OCI-LY1 (cell line): ENCODE results near the gene CD83.

ENCODE experiments used
- H2AFZ ChIP-seq: fragments of 200-600 bp; sonication (generic), shearing (Covaris generic); 2 replicates; pipeline ENCODE4 v1.6.0; 2014; ENCODE audit warnings: antibody characterized with exemption, mild to moderate bottlenecking, low read length
- H3F3A ChIP-seq: fragments of 200-600 bp; sonication (generic), shearing (Covaris generic); 2 replicates; pipeline ENCODE4 v1.6.0; 2014; ENCODE audit warnings: mild to moderate bottlenecking, antibody characterized with exemption, low read length, moderate library complexity; ENCODE audit not compliant: insufficient read depth
- H3K27ac ChIP-seq: fragments of 200-600 bp; sonication (generic); 2 replicates; pipeline ENCODE4 v1.5.1; 2014; ENCODE audit warnings: low read length, mixed run types, mild to moderate bottlenecking, low read depth; ENCODE audit not compliant: poor library complexity, severe bottlenecking
- H3K27me3 ChIP-seq: fragments of 200-600 bp; sonication (generic); 2 replicates; pipeline ENCODE4 v1.6.0; 2014; ENCODE audit warnings: antibody characterized with exemption, mild to moderate bottlenecking, low read length, moderate library complexity; ENCODE audit not compliant: insufficient read depth
- H3K36me3 ChIP-seq: fragments of 200-600 bp; sonication (generic); 2 replicates; pipeline ENCODE4 v1.6.1; 2014; ENCODE audit warnings: mild to moderate bottlenecking, antibody characterized with exemption, low read length, moderate library complexity, mixed read lengths; ENCODE audit not compliant: insufficient read depth
- H3K4me1 ChIP-seq: fragments of 200-600 bp; sonication (generic); 2 replicates; pipeline ENCODE4 v1.5.1; 2014; ENCODE audit warnings: mild to moderate bottlenecking, low read length, moderate library complexity; ENCODE audit not compliant: insufficient read depth, severe bottlenecking
- H3K4me2 ChIP-seq: fragments of 200-600 bp; sonication (generic), shearing (Covaris generic); 2 replicates; pipeline ENCODE4 v1.6.1; 2014; ENCODE audit warnings: low read length
- H3K4me3 ChIP-seq: fragments of 200-600 bp; sonication (generic); 2 replicates; pipeline ENCODE4 v1.5.1; 2014; ENCODE audit warnings: low read length, low read depth, mild to moderate bottlenecking, mixed read lengths; ENCODE audit not compliant: poor library complexity, severe bottlenecking
- H3K79me2 ChIP-seq: fragments of 200-600 bp; shearing (Covaris generic); 2 replicates; pipeline ENCODE4 v1.6.1; 2016; ENCODE audit warnings: mixed run types, low read length, mixed read lengths; ENCODE audit not compliant: insufficient read depth
- H3K9ac ChIP-seq: fragments of 200-600 bp; sonication (generic), shearing (Covaris generic); 2 replicates; pipeline ENCODE4 v1.6.1; 2014; ENCODE audit warnings: mild to moderate bottlenecking, low read length, mixed read lengths
- H3K9me2 ChIP-seq: fragments of 200-600 bp; sonication (generic), shearing (Covaris generic); 2 replicates; pipeline ENCODE4 v1.6.1; 2014; ENCODE audit warnings: low read depth, mild to moderate bottlenecking, low read length, mixed read lengths
- H3K9me3 ChIP-seq: fragments of 200-600 bp; shearing (Covaris generic); 2 replicates; pipeline ENCODE4 v1.6.1; 2014; ENCODE audit warnings: low read length, mixed read lengths
- H4K20me1 ChIP-seq: fragments of 200-600 bp; sonication (generic), shearing (Covaris generic); 2 replicates; pipeline ENCODE4 v1.6.0; 2016; ENCODE audit warnings: mild to moderate bottlenecking, low read length; ENCODE audit not compliant: insufficient read depth
- EZH2 ChIP-seq: fragments of 200-600 bp; sonication (generic), shearing (Covaris generic); IDR thresholded peaks from 2 replicates; pipeline ENCODE4 v1.8.0; 2017; ENCODE audit warnings: borderline replicate concordance, mixed run types, mild to moderate bottlenecking, antibody characterized with exemption, low read length, moderate library complexity, mixed read lengths
- TF ChIP-seq, protein P1 (sequence below): fragments of 200-600 bp; sonication (generic), shearing (Covaris generic); IDR thresholded peaks from 2 replicates; pipeline ENCODE4 v1.5.1; 2017; ENCODE audit warnings: mild to moderate bottlenecking, antibody characterized with exemption, low read length, moderate library complexity, mixed read lengths

The CD83 gene

DNA sequence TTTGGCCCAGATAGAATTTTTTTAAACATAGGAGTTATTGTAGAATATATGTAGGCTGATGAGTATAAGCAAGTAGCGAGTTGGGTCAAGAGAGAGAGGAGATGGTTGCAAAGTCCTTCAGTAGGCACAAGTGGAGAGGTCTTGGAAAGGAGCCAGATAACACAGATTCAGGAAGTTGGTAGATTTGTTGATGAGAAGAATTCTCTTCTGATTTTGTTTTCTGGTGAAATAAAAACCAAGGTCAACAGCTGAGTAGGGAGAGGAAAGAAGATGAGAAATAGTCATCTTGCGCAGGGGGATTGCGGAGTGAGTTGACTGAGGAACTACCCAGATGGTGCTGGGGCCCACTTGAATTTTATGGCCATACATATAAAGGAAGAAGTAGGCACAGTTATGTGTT, 17.4 kb upstream of the CD83 start:
- Histone ChIP-seq H3F3A (no peaks in the 10 kb centered on the region), H3K9me3 (no peaks in the 10 kb centered on the region), H4K20me1 (no peaks in the 10 kb centered on the region), H3K9ac (no peak overlapping the region), H3K27me3 (no peaks in the 10 kb centered on the region), H3K4me3 (no peak overlapping the region), H2AFZ (no peak overlapping the region), H3K79me2 (no peaks in the 10 kb centered on the region), H3K36me3 (no peaks in the 10 kb centered on the region), H3K9me2 (no peaks in the 10 kb centered on the region), H3K4me2 (no peak overlapping the region), H3K4me1 (peaks cover 18% of the 10 kb centered on the region), H3K27ac (no peak overlapping the region)
- TF ChIP-seq, protein P1, sequence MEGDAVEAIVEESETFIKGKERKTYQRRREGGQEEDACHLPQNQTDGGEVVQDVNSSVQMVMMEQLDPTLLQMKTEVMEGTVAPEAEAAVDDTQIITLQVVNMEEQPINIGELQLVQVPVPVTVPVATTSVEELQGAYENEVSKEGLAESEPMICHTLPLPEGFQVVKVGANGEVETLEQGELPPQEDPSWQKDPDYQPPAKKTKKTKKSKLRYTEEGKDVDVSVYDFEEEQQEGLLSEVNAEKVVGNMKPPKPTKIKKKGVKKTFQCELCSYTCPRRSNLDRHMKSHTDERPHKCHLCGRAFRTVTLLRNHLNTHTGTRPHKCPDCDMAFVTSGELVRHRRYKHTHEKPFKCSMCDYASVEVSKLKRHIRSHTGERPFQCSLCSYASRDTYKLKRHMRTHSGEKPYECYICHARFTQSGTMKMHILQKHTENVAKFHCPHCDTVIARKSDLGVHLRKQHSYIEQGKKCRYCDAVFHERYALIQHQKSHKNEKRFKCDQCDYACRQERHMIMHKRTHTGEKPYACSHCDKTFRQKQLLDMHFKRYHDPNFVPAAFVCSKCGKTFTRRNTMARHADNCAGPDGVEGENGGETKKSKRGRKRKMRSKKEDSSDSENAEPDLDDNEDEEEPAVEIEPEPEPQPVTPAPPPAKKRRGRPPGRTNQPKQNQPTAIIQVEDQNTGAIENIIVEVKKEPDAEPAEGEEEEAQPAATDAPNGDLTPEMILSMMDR, result no peak
- no peak for TF ChIP-seq EZH2

DNA sequence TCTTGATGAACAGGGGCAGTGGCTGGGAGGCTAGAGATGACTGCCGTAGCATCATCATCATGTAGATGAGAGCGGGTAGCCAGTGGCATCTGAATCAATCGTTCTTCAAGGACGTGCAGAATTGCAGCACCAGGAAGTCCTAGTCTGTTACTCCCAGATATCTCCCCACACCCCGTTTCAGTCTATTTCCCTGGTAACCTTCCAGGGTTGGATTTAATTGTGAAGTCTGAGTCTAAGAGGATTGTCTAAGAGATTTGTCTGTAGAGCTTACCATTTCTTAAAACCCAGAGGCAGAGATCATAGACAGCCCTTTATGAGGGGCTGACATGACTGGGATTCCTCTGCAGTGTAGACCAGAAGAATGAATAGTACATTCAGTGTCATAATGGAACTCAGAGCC, 16.6 kb upstream of the CD83 start:
- Histone ChIP-seq H3K27ac (no peak overlapping the region), H2AFZ (no peak overlapping the region), H3K4me1 (peaks cover 10% of the 10 kb centered on the region), H3K4me2 (no peak overlapping the region), H3K4me3 (no peak overlapping the region), H3K79me2 (no peaks in the 10 kb centered on the region), H3K9ac (no peak overlapping the region), H4K20me1 (no peaks in the 10 kb centered on the region), H3K27me3 (no peaks in the 10 kb centered on the region), H3K9me2 (no peaks in the 10 kb centered on the region), H3F3A (no peaks in the 10 kb centered on the region), H3K36me3 (no peaks in the 10 kb centered on the region), H3K9me3 (no peaks in the 10 kb centered on the region)
- TF ChIP-seq, protein P1, result no peak
- no peak for TF ChIP-seq EZH2

DNA sequence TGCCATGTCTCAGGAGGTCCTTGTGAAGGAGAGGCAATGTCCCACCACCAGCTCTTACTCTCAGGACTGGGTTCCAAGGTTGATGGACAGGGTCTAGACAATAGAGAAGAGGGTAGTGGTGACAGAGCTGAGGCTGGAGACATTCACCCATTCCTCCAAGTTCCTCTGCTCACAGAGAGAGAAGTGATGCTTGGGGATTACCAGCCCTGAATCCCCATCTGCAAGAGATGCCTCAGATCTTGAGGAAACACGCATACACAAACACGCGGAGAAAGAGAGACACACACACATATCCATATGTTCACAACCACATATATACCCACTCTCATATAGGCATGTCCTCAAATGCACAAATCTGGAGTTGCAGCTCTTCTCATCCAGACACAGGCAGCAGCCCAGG, 15.2 kb upstream of the CD83 start:
- H3K27ac ChIP-seq, result no peak overlapping the region
- peaks cover 5% of the 10 kb centered on the region; the same call in 1 of the 2 replicates for H3K9me3 ChIP-seq
- H3K36me3 ChIP-seq, result no peaks in the 10 kb centered on the region; the same call in 1 of the 2 replicates
- H3K79me2 ChIP-seq, result no peaks in the 10 kb centered on the region
- TF ChIP-seq, protein P1, result no peak
- no peak for TF ChIP-seq EZH2
- H3K9ac ChIP-seq, result no peak overlapping the region
- peaks cover 6% of the 10 kb centered on the region for H3K4me1 ChIP-seq
- no peaks in the 10 kb centered on the region for H3F3A ChIP-seq
- H2AFZ ChIP-seq, result no peak overlapping the region
- H3K4me3 ChIP-seq, result no peak overlapping the region
- no peak overlapping the region for H3K4me2 ChIP-seq
- no peaks in the 10 kb centered on the region for H3K9me2 ChIP-seq
- no peaks in the 10 kb centered on the region for H4K20me1 ChIP-seq
- no peaks in the 10 kb centered on the region; the same call in 1 of the 2 replicates for H3K27me3 ChIP-seq
